K562 (cell line): ENCODE results near the gene ZKSCAN1. TPM values are rescaled to one million over a fixed set of nuclear protein-coding genes. Genes with fewer than 3 reads are reported as not detected.

Experiments used
- ATAC-seq: fragments of 200-7000 bp; cut with Tn5 transposase; 3 replicates; pipeline ENCODE4 v1.9.1; 2020; ENCODE audit warnings: moderate library complexity
- BruUV-seq: library from RNA; stranded (reverse); fragments of 400-500 nt; replicated peaks from 2 replicates; lab custom pipeline; 2021; lab: Mats Ljungman, UMichigan
- CTCF ChIA-PET: fragments of 300-600 bp; formaldehyde crosslinking; extraction: SDS; loops from one replicate; lab custom pipeline; 2021; ENCODE audit warnings: low intra/inter-chr PET ratio; lab: Yijun Ruan, JAX
- POLR2A ChIA-PET: fragments of 300-600, 350-650 bp; sonication (Branson Sonifier 250); formaldehyde crosslinking; extraction: SDS; loops from one replicate; lab custom pipeline; 2021; ENCODE audit warnings: antibody characterized with exemption, inconsistent platforms; lab: Yijun Ruan, JAX
- DNase-seq, 4 experiments: peaks; one replicate each; pipeline versions ENCODE4 v3.0.0 to v3.0.0-alpha.2; 2011 to 2018; ENCODE audit warnings: low spot score in 3 of 4, mixed read lengths in 3 of 4; ENCODE audit errors: extremely low read depth in 1 of 4
- FAIRE-seq: peaks from 2 replicates; lab custom pipeline; 2011; peaks lifted over from hg19 to GRCh38; lab: Jason Lieb, UNC
- H2AFZ ChIP-seq: 2 replicates; pipeline ENCODE4 v1.6.0; 2011; ENCODE audit warnings: low read depth, low read length, control low read depth, inconsistent platforms
- H3K27ac ChIP-seq: fragments of 200-600 bp; 3 replicates; pipeline ENCODE4 v1.8.0; 2011; ENCODE audit warnings: low read depth, mild to moderate bottlenecking, control low read depth, inconsistent platforms, low read length, moderate library complexity, mixed read lengths; ENCODE audit errors: extremely low read depth
- H3K27me3 ChIP-seq, 2 experiments: fragments of 300-600 bp in 1 of 2; 2 replicates in 1 of 2; 3 replicates in 1 of 2; pipeline versions ENCODE4 v1.6.0 to v1.8.0; 2011; ENCODE audit warnings: inconsistent platforms in 2 of 2, low read length in 2 of 2, mild to moderate bottlenecking in 1 of 2, mixed read lengths in 1 of 2, moderate library complexity in 1 of 2; ENCODE audit not compliant: control insufficient read depth in 2 of 2, insufficient read depth in 2 of 2
- H3K36me3 ChIP-seq: fragments of 300-600 bp; 3 replicates; pipeline ENCODE4 v1.8.0; 2011; ENCODE audit warnings: mild to moderate bottlenecking, low read length, inconsistent platforms; ENCODE audit not compliant: control insufficient read depth, insufficient read depth
- H3K4me1 ChIP-seq, 2 experiments: fragments of 200-600 bp in 1 of 2; replicated peaks in 1 of 2; 2 replicates in 1 of 2; 3 replicates in 1 of 2; pipeline versions ENCODE4 v1.5.1 to v1.8.0; 2011; ENCODE audit warnings: inconsistent platforms in 2 of 2, low read length in 2 of 2, mild to moderate bottlenecking in 1 of 2, mixed read lengths in 1 of 2, moderate library complexity in 1 of 2; ENCODE audit not compliant: control insufficient read depth in 2 of 2, insufficient read depth in 2 of 2
- H3K4me2 ChIP-seq: 2 replicates; pipeline ENCODE4 v1.6.1; 2011; ENCODE audit warnings: low read length, control low read depth, inconsistent platforms, mixed read lengths; ENCODE audit not compliant: insufficient read depth
- H3K4me3 ChIP-seq: fragments of 200-600 bp; sonication (generic), shearing (Covaris generic); 2 replicates; pipeline ENCODE4 v1.5.1; 2016; ENCODE audit warnings: control low read depth, inconsistent platforms
- H3K79me2 ChIP-seq: fragments of 200-600 bp; 3 replicates; pipeline ENCODE4 v1.8.0; 2011; ENCODE audit warnings: low read length, inconsistent platforms; ENCODE audit not compliant: control insufficient read depth, insufficient read depth
- H3K9ac ChIP-seq, 2 experiments: 2 replicates each; pipeline versions ENCODE4 v1.6.0 to v1.6.1; 2011; ENCODE audit warnings: low read depth in 2 of 2, low read length in 2 of 2, control low read depth in 1 of 2, inconsistent platforms in 1 of 2, mild to moderate bottlenecking in 1 of 2, mixed read lengths in 1 of 2; ENCODE audit not compliant: insufficient read depth in 1 of 2
- H3K9me1 ChIP-seq: one replicate; pipeline ENCODE4 v1.6.0; 2011; ENCODE audit warnings: inconsistent platforms, mild to moderate bottlenecking, low read length, moderate library complexity; ENCODE audit not compliant: control insufficient read depth, insufficient read depth
- H3K9me3 ChIP-seq: replicated peaks from 2 replicates; pipeline ENCODE4 v1.5.1; 2011; ENCODE audit warnings: low read depth, low read length, inconsistent platforms; ENCODE audit not compliant: control insufficient read depth, insufficient read depth
- H4K20me1 ChIP-seq: replicated peaks from 2 replicates; pipeline ENCODE4 v1.6.1; 2011; ENCODE audit warnings: low read length, inconsistent platforms, mixed read lengths; ENCODE audit not compliant: control insufficient read depth, insufficient read depth
- DDX20 ChIP-seq: fragments of 450-650 bp; IDR thresholded peaks from 2 replicates; pipeline ENCODE4 v1.6.1; 2016; ENCODE audit warnings: missing genetic modification characterization, low read depth, mild to moderate bottlenecking, missing compliant biosample characterization, moderate library complexity
- POLR2A ChIP-seq: fragments of 450-650 bp; conservative IDR thresholded peaks from 2 replicates; pipeline ENCODE4 v1.6.1; 2016
- POLR2B ChIP-seq: fragments of 450-650 bp; IDR thresholded peaks from 2 replicates; pipeline ENCODE4 v1.6.1; 2018; ENCODE audit warnings: low read depth; ENCODE audit not compliant: partially characterized antibody
- SOX6 ChIP-seq: fragments of 450-650 bp; IDR thresholded peaks from 2 replicates; pipeline ENCODE4 v1.6.1; 2014; ENCODE audit warnings: mild to moderate bottlenecking
- SUPT5H ChIP-seq: fragments of 450-650 bp; IDR thresholded peaks from 2 replicates; pipeline ENCODE4 v1.6.1; 2016
- WGBS: fragments of 100-300 bp; shearing (Covaris generic); methylation state at CpG from one replicate; pipeline ENCODE4 v1.1.6; 2016; ENCODE audit warnings: low coverage, mixed read lengths; ENCODE audit not compliant: insufficient coverage; ENCODE audit errors: missing lambda C conversion rate; 5-methylcytosine and 5-hydroxymethylcytosine counted together
- in situ Hi-C: fragments of 300-500 bp; cut with MboI; formaldehyde crosslinking; loops from 4 replicates; pipeline ENCODE4 v1.15.0; 2018; ENCODE audit warnings: inconsistent platforms, mixed read lengths
- intact Hi-C: fragments of 100-400 bp; cut with micrococcal nuclease; formaldehyde crosslinking; loops from 2 replicates; pipeline ENCODE4 v1.14.2; 2022
- polyA plus RNA-seq, 8 experiments: library from polyadenylated mRNA; depleted of rRNA in 4 of 8; stranded (reverse) in 5 of 8; unstranded in 3 of 8; fragments of >200 nt; fragmentation: Nextera tagmentation in 2 of 8; fragmentation: Illumina TruSeq in 1 of 8; extraction: Ambion mirVana in 2 of 8; extraction: Trizol in 1 of 8; gene quantifications; 2 replicates each; pipeline versions ENCODE4 v1.2.1 to v1.2.3, GENCODE V29; 2011 to 2014; ENCODE audit warnings: inconsistent platforms in 1 of 8, missing spikeins in 1 of 8
- total RNA-seq, 7 experiments: library from RNA; depleted of rRNA in 6 of 7; stranded (reverse); fragments of >200 nt in 6 of 7; fragmentation: Illumina TruSeq in 2 of 7; extraction: Trizol in 2 of 7; gene quantifications; 2 replicates each; pipeline versions ENCODE4 v1.2.1 to v1.2.3, GENCODE V29; 2011 to 2021; ENCODE audit warnings: low replicate concordance in 1 of 7
- TF ChIP-seq, protein P1 (sequence below), 2 experiments: IDR thresholded peaks; 2 replicates each; pipeline ENCODE4 v1.6.1; 2011; ENCODE audit warnings: borderline replicate concordance in 1 of 2, control low read depth in 1 of 2, low read depth in 1 of 2, low read length in 1 of 2, mild to moderate bottlenecking in 1 of 2, mixed read lengths in 1 of 2, moderate library complexity in 1 of 2; ENCODE audit not compliant: insufficient read depth in 1 of 2, insufficient read length in 1 of 2, poor library complexity in 1 of 2, severe bottlenecking in 1 of 2; ENCODE audit errors: extremely low read depth in 1 of 2

Gene ZKSCAN1
- total and polyA plus RNA-seq, 9 of the 15 experiments (the other 6 are each of a cell fraction or from before 2014, with no cell fraction given), result 5.3 to 43.0 (median 23.2) TPM

DNA sequence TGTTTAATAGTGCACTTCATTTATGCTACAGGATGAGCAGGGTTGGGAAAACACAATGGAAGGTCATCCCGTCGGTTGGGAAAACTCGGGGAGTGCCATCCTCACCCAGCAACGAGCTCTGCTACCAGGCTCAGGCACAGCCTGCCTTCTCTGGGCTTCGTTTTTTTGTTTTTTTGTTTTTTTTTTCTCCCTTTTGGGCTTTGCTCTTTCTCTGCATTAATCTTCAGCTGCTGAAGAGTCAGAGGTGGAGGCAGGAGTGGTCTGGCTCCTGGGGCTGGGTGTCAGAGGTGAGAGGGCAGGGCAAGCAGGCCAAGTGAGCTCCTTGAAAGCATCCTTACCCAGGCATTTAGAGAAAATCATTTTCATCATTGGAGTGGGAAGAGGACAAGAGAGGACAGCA is 54.6 kb downstream of the ZKSCAN1 start:
- H3K9ac ChIP-seq, result no peak overlapping the region
- no peak for TF ChIP-seq DDX20 (tag)
- TF ChIP-seq POLR2A, result 0 out of 2 replicates have a peak, but pooled peaks have one; percentile 57
- TF ChIP-seq, protein P1, sequence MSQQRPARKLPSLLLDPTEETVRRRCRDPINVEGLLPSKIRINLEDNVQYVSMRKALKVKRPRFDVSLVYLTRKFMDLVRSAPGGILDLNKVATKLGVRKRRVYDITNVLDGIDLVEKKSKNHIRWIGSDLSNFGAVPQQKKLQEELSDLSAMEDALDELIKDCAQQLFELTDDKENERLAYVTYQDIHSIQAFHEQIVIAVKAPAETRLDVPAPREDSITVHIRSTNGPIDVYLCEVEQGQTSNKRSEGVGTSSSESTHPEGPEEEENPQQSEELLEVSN (IDR thresholded peaks at IDR 0.05; ENCODE audit: borderline replicate concordance in 1 of 2, extremely low read depth in 1 of 2, insufficient read depth in 1 of 2, insufficient read length in 1 of 2, low read depth in 1 of 2, low read length in 1 of 2, poor library complexity in 1 of 2, severe bottlenecking in 1 of 2), result peak in 1 of 2 experiments; percentile 9
- no peak for TF ChIP-seq POLR2B
- TF ChIP-seq SUPT5H, result peak; percentile 64; the same call in 1 of the 2 replicates
- TF ChIP-seq SOX6, result 0 out of 2 replicates have a peak, but pooled peaks have one; percentile 22
- no peaks in the 10 kb centered on the region for H3K9me1 ChIP-seq
- no peak overlapping the region for H3K4me3 ChIP-seq
- no peak overlapping the region for H2AFZ ChIP-seq
- BruUV-seq, result no TSS peak
- CTCF ChIA-PET, result no interaction called here
- DNase-seq (no peak), ATAC-seq (no peak), FAIRE-seq (no peak)
- no peaks in the 10 kb centered on the region for H4K20me1 ChIP-seq
- H3K36me3 ChIP-seq, result peaks cover 62% of the 10 kb centered on the region
- in situ Hi-C loops (no loop called here), intact Hi-C loops (no loop called here)
- no peaks in the 10 kb centered on the region for H3K79me2 ChIP-seq
- POLR2A ChIA-PET, result interaction anchor here (1.5 to 2.4 kb wide), 2 partner anchors 10 to 15 kb away, joined by 4 to 8 read pairs; no protein-coding TSS in a partner anchor
- peaks cover 0 to 5% of the 10 kb centered on the region in 2 experiments; a peak in 2 of 5 replicates for H3K4me1 ChIP-seq
- H3K9me3 ChIP-seq, result peaks cover 44% of the 10 kb centered on the region
- no peak overlapping the region for H3K27ac ChIP-seq
- H3K27me3 ChIP-seq, result no peaks in the 10 kb centered on the region
- no peak overlapping the region for H3K4me2 ChIP-seq
- 100% methylated on average over 5 of the region's 5 CpGs for WGBS
